ENCODE results near the gene NRSN2.

The NRSN2 gene

GRCh38 chr20:397432-398237 lies 50.7 kb downstream of the NRSN2 start:
- DNase-seq = no peak

GRCh38 chr20:399182-399707 lies 52.3 kb downstream of the NRSN2 start:
- no peak for DNase-seq

DNA sequence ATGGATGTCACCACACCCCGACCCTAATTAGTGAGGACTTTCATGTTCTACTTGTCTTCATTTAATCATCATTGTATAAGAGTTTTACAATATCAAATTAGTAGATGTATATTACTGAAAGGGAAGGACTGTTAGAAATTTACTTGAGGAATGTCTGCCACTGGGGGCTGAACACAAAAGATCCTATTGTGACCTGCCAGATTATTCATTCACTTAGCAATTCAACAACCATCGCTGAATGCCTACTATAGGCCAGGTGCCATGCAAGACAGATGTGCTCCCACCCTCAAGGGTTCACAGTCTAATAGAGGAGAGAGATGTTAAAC lies 53.2 kb downstream of the NRSN2 start:
- DNase-seq = no peak

- DNase-seq = no peak
These were observed 53.8 kb downstream of the NRSN2 start for GRCh38 chr20:400454-401275.

GRCh38 chr20:401682-402495 lies 55.0 kb downstream of the NRSN2 start:
- DNase-seq = no peak

DNA sequence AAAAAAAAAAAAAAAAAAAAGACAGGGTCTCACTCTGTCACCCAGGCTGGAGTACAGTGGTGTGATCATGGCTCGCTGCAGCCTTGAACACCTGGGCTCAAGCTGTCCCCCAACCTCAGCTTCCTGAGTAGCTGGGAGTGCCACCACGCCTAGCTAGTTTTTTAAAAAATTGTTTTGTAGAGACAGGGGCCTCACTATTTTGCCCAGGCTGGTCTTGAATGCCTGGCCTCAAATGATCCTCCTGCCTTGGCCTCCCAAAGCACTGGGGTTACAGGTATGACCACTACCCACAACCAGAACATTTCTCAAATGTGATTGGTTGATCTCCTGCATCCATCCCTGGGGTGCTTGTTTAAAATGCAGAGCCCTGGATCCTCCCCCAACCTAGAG lies 55.6 kb downstream of the NRSN2 start:
- no peak for DNase-seq

DNA sequence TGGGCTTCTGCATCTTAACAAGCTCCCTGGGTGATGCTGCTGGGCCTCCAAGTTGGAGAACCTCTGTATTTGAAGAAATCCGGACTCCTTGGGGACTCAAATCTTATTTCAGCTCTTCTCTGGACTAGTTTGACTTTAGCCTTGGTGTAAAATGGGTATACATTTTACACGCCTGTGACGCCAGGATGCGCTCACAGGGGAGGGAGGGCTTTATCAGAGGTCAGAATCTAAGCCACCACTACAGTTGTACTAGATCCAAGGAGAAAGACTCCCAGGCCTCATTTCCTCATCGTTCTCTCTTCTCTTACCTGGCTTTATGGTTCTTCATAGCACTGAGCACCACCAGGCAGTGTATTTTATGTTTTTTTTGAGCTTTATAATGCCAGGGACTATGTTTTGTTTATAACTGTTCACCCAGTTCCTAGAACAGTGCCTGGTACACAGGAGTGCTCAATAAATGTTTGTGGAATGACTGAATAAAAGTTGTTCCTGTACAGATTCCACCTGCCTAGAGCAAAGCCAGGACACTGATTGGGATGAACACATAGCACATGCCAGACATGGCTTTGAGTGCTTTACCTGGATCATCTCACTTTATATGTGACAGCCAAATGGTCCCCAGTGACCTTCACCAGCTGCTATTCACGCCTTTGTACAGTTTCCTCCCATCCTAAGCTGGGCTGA lies 56.1 kb downstream of the NRSN2 start:
- no peak for DNase-seq

GRCh38 chr20:403582-403957 lies 56.7 kb downstream of the NRSN2 start:
- DNase-seq = no peak

DNA sequence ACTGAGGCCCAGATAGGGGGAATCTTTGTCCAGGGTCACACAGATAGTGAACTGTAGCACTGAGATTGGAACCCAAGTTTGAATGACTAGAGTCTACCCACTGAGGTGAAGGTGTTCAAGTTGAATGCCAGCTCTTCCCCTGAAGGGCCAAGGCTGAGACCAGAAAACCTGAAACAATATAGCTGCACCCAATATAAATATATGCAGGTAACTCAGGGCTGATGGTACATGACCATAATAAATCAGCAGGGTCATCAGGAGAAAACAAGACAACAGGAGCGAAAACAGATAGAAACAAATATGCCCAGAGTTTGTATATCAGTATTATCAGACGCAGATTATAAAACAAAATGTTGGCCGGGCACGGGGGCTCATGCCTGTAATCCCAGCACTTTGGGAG lies 57.2 kb downstream of the NRSN2 start:
- no peak for DNase-seq

All from effector CD4-positive, alpha-beta T cell (primary cell).